Skeletal muscle cell (primary cell): Measurements from ENCODE around the gene MAP3K10.
"Not testable (repeated sequence)": the region's sequence is repeated elsewhere in the genome, so short reads cannot be mapped to it uniquely, and the experiment has no call there.

ENCODE experiments used
- DNase-seq: peaks from one replicate; pipeline ENCODE4 v3.0.0-alpha.2; 2010; ENCODE audit warnings: low read depth
- H3K4me3 ChIP-seq: 2 replicates; pipeline ENCODE4 v1.5.1; 2011; ENCODE audit warnings: low read depth, mild to moderate bottlenecking, control low read depth, low read length, moderate library complexity

MAP3K10 gene

DNA sequence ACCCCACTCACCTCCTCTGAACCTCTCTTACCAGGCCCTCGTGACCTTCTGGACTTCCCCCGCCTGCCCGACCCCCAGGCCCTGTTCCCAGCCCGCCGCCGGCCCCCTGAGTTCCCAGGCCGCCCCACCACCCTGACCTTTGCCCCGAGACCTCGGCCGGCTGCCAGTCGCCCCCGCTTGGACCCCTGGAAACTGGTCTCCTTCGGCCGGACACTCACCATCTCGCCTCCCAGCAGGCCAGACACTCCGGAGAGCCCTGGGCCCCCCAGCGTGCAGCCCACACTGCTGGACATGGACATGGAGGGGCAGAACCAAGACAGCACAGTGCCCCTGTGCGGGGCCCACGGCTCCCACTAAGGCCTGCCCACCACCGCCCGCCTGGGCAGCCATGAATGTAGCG, 23.7 kb downstream of the MAP3K10 start:
- DNase-seq: no peak
- H3K4me3 ChIP-seq: no peak overlapping the region

DNA sequence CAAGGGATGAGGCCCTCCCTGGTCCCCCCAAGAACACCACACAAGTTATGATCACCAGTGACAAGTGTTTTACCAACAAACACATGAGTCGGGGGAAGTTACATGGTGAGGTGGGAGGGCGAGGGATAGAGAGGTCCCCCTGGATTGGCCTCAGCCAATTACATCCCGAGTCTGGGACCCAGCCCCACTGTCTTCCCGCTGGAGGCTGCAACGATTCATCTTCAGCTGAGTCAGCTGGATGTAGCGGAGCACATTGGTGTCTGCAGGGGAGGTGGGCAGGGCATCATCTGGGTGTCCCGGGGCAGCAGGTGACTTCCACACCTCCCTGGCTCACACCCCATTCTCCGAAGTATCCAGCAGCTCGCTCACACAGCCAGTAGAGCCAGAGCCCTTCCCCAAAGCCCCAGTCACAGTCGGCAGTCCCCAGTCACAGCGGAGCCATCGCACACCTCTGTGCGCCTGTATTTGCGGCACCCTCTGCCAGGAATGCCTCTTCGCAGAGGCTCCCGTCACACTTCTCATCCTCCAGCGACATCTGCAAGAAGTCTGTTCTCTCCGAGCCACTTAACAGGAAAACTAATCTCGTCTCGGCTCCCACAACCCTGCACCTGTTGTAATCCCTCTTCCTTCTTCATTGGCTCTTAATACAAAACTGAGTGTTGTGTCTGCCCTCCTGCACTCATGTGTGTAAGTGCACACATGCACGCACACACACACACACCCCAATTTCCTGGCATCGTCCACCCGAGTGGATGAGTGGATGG, 25.0 kb downstream of the MAP3K10 start:
- DNase-seq: no peak

GRCh38 chr19:40216777-40217026, 25.5 kb downstream of the MAP3K10 start:
- DNase-seq: no peak
- H3K4me3 ChIP-seq: no peak overlapping the region

More for the DNA sequence above, 25.0 kb downstream of the MAP3K10 start:
- H3K4me3 ChIP-seq: no peak overlapping the region

DNA sequence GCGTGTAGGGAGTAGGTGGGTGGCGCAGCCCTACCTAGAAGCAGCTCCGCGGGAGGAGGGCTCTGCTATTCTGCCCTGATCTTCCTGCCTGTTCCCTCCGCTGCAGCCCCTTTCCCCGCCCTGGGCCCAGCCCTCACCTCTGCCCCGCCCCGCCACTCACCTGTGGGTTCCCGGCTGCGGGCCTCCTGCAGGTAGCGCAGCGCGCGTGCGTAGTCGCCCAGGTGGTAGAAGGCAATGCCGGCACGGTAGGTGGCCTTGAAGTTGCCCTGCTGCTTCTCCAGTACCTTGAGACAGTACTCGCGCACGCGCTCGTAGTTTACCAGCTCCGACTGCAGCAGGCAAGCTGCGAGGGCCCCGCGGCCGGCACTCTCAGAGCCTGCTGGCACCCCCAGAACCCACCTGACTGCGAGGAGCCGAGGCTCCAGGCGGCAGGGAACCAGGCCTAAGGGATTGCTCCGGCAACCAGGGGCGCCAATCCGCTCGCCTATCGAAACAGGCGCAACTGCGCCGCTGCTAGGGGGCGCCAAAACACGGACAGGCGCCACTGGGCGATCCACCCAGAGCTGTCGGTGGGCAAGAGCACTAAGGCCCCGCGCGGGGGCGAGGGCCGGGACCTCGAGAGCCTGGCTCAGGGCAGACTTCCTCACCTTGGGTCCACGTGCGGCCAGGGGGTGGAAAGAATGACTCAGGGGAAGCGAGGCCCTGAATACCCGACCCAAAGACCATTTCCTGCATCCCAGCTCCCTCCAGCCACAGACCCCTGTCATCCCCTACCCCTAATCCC, 26.0 kb downstream of the MAP3K10 start:
- DNase-seq: no peak

DNA sequence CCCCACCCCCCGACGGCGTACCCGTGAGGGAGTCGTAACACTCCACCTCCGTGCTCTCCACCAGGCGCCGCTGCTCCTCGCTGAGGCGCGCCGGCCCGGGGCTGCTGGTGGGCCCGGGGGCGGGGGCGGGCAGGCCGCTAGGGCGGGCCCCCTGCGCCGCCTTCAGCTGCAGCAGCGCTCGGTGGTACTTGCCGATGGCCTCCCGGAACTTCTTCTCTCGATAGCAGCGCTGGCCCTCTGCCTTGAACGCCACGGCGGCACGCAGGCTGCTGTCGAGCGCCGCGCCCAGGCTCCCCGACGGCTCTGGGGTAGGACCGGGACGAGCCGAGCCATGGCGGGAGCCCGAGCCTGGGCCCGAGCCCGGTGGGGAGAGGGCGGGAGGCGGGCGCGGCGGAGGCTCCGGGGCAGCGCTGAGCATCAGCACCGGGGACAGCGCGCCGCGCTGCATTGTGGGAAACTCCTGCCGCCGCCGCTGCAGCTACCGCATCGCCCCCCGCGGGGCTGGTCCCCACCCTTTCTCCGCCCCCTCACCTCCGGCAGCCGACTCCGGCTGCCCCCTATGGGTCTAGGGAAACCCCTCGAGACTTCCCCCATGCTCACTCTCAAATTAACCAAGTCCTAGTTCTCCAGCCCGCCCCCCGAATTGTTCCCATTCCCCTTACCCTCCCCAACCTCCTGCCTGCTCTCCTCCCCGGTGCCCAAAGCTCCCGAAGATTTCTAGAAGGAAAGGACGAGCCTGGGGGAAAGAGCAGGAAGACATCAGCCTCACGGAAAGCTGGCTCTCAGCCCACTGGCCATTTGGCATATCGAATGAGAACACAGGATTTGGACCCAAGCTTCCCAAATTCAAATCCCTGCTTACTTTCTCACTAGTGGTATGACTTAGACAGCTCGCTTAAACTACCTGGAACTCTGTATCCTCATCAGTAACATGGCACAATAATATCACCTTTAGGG, 27.0 kb downstream of the MAP3K10 start, which contains the start of gene TTC9B:
Gene TTC9B, minus strand, starts transcription at position 451 of the 957 bp plus-strand sequence. Its CDS starts 3 bp downstream, at position 448.
- H3K4me3 ChIP-seq: no peak within 1 kb of the TSS
- no peak for DNase-seq

More for the DNA sequence above, 26.0 kb downstream of the MAP3K10 start:
- no peak overlapping the region for H3K4me3 ChIP-seq

GRCh38 chr19:40219029-40219428, 27.8 kb downstream of the MAP3K10 start:
- DNase-seq, H3K4me3 ChIP-seq: not testable (repeated sequence)

GRCh38 chr19:40219721-40220276, 28.6 kb downstream of the MAP3K10 start:
- peak overlapping the region; percentile 28 for H3K4me3 ChIP-seq
- peak; percentile 22 for DNase-seq

DNA sequence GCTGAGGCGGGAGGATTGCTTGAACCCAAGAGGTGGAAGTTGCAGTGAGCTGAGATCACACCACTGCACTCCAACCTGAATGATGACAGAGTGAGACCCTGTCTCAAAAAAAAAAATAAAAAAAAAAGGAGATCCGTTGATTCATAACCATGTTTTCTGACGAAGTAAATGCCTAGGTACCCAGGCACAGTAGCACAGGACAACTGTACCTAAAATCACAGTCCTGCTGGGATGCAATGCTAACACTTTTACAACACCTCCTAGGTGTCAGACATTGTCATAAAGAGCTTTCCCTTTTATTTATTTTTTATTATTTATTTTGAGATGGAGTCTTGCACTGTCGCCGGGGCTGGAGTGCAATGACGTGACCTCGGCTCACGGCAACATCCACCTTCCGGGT, 29.4 kb downstream of the MAP3K10 start:
- H3K4me3 ChIP-seq: no peak overlapping the region
- DNase-seq: no peak

- no peak overlapping the region for H3K4me3 ChIP-seq
- DNase-seq: peak; percentile 57
Measured at GRCh38 chr19:40221858-40222619, 30.8 kb downstream of the MAP3K10 start.

- H3K4me3 ChIP-seq: no peak overlapping the region
- no peak for DNase-seq
Measured at GRCh38 chr19:40223135-40223822, 32.1 kb downstream of the MAP3K10 start.

- no peak for DNase-seq
- H3K4me3 ChIP-seq: no peak overlapping the region
Measured at GRCh38 chr19:40224342-40225150, 33.3 kb downstream of the MAP3K10 start.

DNA sequence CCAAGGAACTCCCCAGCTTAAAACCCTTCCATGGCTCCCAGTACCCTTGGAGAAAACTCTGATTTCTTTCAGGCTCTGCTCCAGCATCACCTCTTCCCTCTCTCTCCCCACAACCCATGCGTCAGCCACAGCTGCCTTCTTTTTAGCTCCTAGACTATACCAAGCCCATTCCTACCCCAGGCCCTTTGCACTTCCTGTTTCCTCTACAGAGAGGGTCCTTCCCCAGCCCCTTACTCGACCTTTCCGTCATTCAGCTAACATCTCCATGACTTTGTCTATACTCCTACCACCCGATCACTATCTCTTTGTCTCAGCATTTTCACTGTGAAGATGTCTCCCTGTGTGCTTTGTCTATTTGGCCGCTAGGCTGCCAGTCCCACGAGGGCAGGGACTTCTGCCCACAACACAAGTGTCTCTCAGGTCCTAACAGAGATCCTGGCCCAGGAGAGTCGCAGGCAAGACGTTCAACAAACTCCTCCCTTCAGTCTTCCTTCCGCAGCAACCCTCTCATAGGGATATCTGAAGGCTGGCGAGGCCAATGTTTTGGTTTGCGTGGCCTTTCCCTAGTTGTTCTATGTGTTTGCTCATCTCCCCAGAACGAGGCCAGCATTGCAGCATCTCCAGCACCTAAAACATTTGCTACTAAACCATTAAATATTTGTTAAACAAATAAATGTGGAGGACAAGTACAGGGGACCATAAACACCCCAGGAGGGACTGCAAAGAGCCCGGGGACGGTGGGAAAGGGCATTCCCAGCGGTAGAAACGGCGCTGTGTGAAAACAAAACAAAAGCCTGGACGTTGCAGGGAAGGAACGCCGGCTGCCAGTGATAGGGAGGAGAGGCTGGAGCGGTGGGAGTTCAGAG, 34.4 kb downstream of the MAP3K10 start:
- peak overlapping the region; percentile 35 for H3K4me3 ChIP-seq

GRCh38 chr19:40228346-40228745, 37.1 kb downstream of the MAP3K10 start:
- H3K4me3 ChIP-seq: no peak overlapping the region
- no peak for DNase-seq

More for the DNA sequence above, 34.4 kb downstream of the MAP3K10 start:
- peak; percentile 12 for DNase-seq

DNA sequence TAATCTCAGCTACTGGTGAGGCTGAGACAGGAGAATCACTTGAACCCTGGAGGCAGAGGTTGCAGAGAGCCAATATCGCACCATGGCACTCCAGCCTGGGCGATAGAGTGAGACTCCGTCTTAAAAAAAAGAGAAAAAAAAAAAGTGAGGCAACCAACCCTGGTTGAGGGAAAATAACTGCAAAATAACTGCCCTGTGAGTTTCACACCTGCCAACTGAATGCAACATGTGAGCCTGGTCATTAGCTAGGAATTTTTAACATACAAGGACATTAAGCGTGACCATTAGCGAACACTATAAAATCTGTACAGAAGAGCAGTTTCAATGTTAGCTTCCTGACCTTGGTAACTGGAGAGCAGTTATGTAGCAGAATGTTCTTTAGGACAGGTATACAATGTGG, 37.6 kb downstream of the MAP3K10 start:
- no peak for DNase-seq
- no peak overlapping the region for H3K4me3 ChIP-seq

GRCh38 chr19:40229484-40229883, 38.3 kb downstream of the MAP3K10 start:
- no peak for DNase-seq
- no peak overlapping the region for H3K4me3 ChIP-seq

DNA sequence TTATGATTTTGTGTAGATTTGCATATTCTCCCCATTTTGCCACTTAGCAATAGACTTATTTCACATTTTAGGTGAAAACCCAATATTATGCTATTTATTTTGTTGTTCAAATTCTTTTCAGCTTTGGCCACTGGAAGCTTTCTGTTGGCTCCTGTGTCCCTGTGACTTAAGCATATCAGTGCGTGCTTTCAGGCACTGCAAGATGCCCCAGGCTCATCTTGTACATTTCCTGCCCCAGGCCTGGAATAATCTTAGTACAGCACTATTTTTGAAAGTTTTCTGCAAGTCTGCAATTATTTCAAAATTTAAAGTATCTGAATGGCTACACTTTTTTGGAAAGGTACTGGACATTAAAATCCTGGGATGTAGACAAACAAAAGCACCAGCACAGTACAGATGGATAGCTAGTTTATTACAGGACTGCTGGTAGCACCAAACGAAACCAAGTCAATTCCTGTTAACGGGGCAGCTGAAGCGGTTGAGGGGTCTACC, 38.7 kb downstream of the MAP3K10 start:
- H3K4me3 ChIP-seq: no peak overlapping the region
- DNase-seq: no peak
